Measurements from ENCODE around the gene CNTNAP2. TPM values are rescaled to one million over a fixed set of nuclear protein-coding genes. Genes with fewer than 3 reads are reported as not detected.

CNTNAP2 gene
- total RNA-seq, 1 experiment from 2014 or later = 64.5 TPM

DNA sequence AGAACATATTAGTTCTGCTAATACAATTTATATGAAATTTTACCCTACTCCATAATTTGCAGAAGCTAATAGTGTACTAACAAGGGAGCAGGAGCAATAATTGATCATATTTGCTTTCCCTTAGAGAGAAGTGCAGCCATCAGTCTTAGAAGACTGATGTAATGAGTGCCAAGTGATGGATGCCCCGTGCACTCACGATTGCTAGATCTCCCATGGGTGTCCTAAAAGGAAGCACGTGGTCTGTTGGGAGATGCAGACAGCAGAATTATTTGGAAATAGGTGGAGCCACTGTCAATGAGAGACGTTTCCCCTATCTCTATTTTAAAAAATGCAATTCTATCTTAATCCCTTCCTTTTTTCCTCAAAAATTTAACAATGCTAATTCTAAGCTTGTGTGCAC lies 1701.7 kb downstream of the CNTNAP2 start:
- H3K9ac ChIP-seq (ENCODE audit: extremely low read depth, insufficient read length, low read length) = no peak overlapping the region
- H4K20me1 ChIP-seq (ENCODE audit: control insufficient read depth, insufficient read depth, insufficient read length) = no peaks in the 10 kb centered on the region
- H4K91ac ChIP-seq (ENCODE audit: insufficient read length, low read depth, low read length) = no peak overlapping the region
- H3K79me2 ChIP-seq (ENCODE audit: insufficient read depth, low read length) = no peaks in the 10 kb centered on the region
- H4K5ac ChIP-seq (ENCODE audit: insufficient read length, low read depth, low read length) = no peak overlapping the region
- WGBS (ENCODE audit: extremely low coverage, insufficient read length, low lambda C conversion rate) = no CpG with 5 or more reads among the region's 4 CpGs
- H3K4me3 Mint-ChIP-seq = no peak overlapping the region
- no peak overlapping the region for H4K8ac ChIP-seq (replicated peaks; ENCODE audit: insufficient read length, low read depth, low read length)
- no peak overlapping the region for H2BK12ac ChIP-seq (ENCODE audit: insufficient read length, low read depth, low read length)
- no peak overlapping the region for H3K23ac ChIP-seq (ENCODE audit: insufficient read length, low read depth, low read length)
- H2BK5ac ChIP-seq (ENCODE audit: insufficient read length, low read length) = no peak overlapping the region
- H3K27ac Mint-ChIP-seq = no peak overlapping the region
- H2BK15ac ChIP-seq (ENCODE audit: low read depth, low read length) = no peak overlapping the region
- H3T11ph ChIP-seq (ENCODE audit: low read length) = no peak overlapping the region
- H2BK120ac ChIP-seq (ENCODE audit: low read depth, low read length, poor library complexity, severe bottlenecking) = no peak overlapping the region
- no peak overlapping the region for H3K14ac ChIP-seq (ENCODE audit: insufficient read depth, low read length)
- H3K4me1 ChIP-seq (ENCODE audit: insufficient read depth, low read length) = no peaks in the 10 kb centered on the region
- H3K56ac ChIP-seq (ENCODE audit: insufficient read length, low read depth, low read length) = no peak overlapping the region
- no peaks in the 10 kb centered on the region for H3K36me3 Mint-ChIP-seq (ENCODE audit: insufficient read depth in 1 of 3, low read depth in 3 of 3)
- H3K9me3 ChIP-seq (ENCODE audit: control insufficient read depth, low read depth, low read length) = no peaks in the 10 kb centered on the region
- H3K9me3 Mint-ChIP-seq = no peaks in the 10 kb centered on the region
- H2AK5ac ChIP-seq (ENCODE audit: insufficient read length, low read length) = no peak overlapping the region
- no peak overlapping the region for H2BK20ac ChIP-seq (ENCODE audit: low read depth, low read length, poor library complexity, severe bottlenecking)
- H3K4ac ChIP-seq (ENCODE audit: low read depth, low read length) = no peak overlapping the region
- no peak overlapping the region for H3K27ac ChIP-seq (ENCODE audit: insufficient read length, low read depth, low read length)
- no peak for DNase-seq
- H3K27me3 Mint-ChIP-seq (ENCODE audit: low read depth) = no peaks in the 10 kb centered on the region
- no peak overlapping the region for H3K18ac ChIP-seq (ENCODE audit: insufficient read length, low read depth, low read length)
- H3K23me2 ChIP-seq (ENCODE audit: insufficient read length, low read depth, low read length, poor library complexity, severe bottlenecking) = no peaks in the 10 kb centered on the region
- TF ChIP-seq, protein P1, sequence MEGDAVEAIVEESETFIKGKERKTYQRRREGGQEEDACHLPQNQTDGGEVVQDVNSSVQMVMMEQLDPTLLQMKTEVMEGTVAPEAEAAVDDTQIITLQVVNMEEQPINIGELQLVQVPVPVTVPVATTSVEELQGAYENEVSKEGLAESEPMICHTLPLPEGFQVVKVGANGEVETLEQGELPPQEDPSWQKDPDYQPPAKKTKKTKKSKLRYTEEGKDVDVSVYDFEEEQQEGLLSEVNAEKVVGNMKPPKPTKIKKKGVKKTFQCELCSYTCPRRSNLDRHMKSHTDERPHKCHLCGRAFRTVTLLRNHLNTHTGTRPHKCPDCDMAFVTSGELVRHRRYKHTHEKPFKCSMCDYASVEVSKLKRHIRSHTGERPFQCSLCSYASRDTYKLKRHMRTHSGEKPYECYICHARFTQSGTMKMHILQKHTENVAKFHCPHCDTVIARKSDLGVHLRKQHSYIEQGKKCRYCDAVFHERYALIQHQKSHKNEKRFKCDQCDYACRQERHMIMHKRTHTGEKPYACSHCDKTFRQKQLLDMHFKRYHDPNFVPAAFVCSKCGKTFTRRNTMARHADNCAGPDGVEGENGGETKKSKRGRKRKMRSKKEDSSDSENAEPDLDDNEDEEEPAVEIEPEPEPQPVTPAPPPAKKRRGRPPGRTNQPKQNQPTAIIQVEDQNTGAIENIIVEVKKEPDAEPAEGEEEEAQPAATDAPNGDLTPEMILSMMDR (conservative IDR thresholded peaks at IDR 0.05) = no peak
- H3K27me3 ChIP-seq (ENCODE audit: insufficient read depth, low read length) = no peaks in the 10 kb centered on the region
- no peaks in the 10 kb centered on the region for H3K79me1 ChIP-seq (ENCODE audit: insufficient read depth, low read depth, low read length, poor library complexity, severe bottlenecking)
- no peak overlapping the region for H3K4me2 ChIP-seq (ENCODE audit: insufficient read depth, insufficient read length, low read length)
- no peak overlapping the region for H2AFZ ChIP-seq (ENCODE audit: low read length)
- peaks cover 3 to 5% of the 10 kb centered on the region in 2 experiments; a peak in 3 of 4 replicates for H3K4me1 Mint-ChIP-seq
